HG03095 (cell line): ENCODE data around the gene JMY.

ENCODE experiments used
- ATAC-seq: cut with Tn5 transposase; IDR thresholded peaks from one replicate; pipeline ENCODE4 v1.9.1; 2021; ENCODE audit warnings: moderate library complexity; ENCODE audit not compliant: unreplicated experiment

Gene JMY

GRCh38 chr5:79235634-79236361 is at the start of gene JMY:
TSS of gene JMY (plus strand) at chr5:79236131. CDS start at chr5:79236651, 520 bp downstream.
- ATAC-seq, result peak; percentile 66

DNA sequence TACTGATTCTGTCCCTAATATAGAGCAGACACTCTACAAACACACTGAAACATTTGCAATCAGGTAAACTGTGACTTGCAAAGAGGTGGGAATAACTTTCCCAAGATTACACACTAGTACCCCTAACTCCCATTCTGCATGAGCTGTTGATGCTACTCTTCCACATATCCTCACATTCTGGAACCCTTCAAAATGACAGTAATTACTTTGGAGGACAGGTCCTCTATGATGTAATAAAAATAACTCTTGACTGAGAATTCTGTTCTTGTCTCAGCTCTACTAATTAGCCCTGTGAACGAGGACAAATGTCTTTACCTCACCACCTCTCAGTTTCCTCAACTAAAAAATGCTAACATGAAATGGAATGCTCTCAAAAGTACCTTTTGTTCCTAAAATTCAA is 49.5 kb upstream of the JMY start:
- no peak for ATAC-seq

GRCh38 chr5:79189439-79190234 is 46.3 kb upstream of the JMY start:
- ATAC-seq, result no peak

GRCh38 chr5:79190235-79190529 is 45.7 kb upstream of the JMY start:
- no peak for ATAC-seq

DNA sequence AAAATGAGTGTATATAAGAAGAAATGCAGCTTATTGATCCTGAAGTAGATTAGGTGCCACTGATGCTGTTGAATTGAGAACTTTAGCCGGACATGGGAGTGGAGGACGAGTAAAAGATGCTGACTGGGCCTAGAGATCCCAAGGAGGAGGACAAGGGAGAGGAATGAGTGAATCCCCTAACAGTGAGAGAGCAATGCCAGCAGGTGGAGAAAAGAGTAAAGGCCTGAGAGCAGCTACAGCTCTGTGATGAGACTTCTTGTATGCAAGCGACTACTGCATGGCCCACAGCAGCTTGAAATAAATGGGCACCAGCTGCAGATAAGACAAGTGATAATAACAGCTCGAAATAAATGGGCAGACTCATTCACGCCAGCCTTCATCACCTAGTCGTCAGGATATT is 44.5 kb upstream of the JMY start:
- no peak for ATAC-seq

GRCh38 chr5:79193643-79194042 is 42.3 kb upstream of the JMY start:
- ATAC-seq, result no peak

- no peak for ATAC-seq
These were observed 35.3 kb upstream of the JMY start for GRCh38 chr5:79200573-79201183.

DNA sequence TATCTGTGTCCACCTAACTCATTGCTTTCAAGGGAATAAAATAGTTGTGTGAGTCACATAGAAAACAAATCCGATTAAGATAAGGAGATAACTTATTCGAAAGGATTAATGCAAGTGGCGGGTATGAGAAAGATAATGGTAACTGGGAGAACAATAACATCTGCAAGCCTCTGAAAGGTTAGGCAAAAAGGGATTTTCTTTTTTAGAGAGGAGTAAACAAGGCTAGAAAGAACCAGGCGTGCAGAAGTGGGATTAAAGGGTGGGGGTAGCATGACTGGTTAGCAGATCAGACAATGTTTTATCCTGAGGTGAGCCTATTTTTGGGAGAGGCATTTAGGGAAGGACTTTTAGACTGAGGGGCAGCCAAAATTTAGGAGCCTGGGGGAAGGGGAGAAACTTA is 34.7 kb upstream of the JMY start:
- ATAC-seq, result no peak

- no peak for ATAC-seq
These were observed 33.9 kb upstream of the JMY start for GRCh38 chr5:79202076-79202475.

- ATAC-seq, result no peak
These were observed 30.0 kb upstream of the JMY start for GRCh38 chr5:79205965-79206364.

GRCh38 chr5:79206541-79206940 is 29.4 kb upstream of the JMY start:
- ATAC-seq, result no peak

DNA sequence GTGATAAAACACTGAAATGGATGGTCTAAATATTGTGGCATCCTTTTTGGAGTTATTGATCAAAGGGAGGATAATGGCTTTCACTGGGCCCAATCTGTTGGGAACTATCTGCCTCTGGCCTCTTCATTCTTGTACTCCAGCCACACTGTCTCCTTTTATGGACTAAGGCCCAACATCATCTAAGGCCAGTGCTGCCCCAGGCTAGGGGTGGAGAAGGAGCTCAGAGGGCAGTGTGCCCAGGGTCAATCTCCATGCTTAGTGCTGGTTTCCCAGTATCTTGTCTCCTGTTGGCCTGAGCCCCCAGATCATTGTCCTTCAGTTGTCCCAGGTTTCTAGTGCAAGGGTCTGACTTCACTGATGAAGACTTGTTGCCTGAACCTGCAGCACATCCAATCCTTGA is 26.4 kb upstream of the JMY start:
- no peak for ATAC-seq

DNA sequence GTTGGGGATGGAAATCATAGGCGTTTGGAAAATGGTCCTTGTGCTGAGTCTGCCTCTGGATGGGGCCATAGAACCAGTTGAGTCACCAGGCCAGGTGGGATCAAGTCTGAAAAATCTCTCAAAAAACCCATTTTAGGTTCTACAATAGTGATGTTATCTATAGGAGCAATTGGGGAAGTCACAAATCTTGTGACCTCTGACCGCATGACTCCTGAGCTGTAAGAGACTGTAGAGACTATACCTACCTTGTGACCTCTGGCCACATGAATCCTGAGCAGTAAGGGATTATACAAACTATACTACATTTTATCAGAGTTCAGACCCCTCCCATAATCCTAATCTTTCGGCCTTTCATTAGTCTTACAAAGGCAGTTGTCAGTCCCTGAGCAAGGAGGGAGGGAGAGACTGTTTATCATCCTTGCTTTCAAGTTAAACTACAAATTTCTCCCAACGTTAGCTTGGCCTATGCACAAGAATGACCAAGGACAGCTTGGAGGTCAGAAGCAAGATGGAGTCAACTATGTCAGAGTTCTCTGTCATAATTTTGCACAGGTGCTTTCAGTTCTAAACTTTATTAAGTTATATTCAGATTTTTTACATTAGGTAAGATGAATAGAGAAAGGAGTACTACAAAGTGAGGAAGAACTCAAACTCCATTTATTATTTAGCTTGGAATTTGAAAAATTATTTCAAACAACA is 11.5 kb upstream of the JMY start:
- no peak for ATAC-seq

DNA sequence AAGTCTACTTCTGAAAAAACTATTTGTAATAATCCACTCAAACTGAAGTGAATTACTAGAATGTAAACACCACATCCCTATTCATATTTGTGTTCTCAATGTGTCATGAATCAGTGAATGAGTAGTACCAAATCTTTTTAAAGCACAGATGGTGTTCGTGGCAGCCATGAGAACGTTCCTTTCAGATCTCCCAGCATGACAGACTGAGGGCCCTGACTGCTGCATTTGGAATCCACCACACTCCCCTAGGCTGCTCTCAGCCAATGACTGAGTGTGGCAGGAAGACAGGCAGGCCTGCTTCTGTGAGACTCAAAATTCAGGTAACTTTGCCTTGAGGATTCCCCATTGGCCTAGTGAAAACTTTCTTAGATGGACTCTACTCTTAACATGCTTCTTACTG is 10.9 kb upstream of the JMY start:
- ATAC-seq, result no peak

DNA sequence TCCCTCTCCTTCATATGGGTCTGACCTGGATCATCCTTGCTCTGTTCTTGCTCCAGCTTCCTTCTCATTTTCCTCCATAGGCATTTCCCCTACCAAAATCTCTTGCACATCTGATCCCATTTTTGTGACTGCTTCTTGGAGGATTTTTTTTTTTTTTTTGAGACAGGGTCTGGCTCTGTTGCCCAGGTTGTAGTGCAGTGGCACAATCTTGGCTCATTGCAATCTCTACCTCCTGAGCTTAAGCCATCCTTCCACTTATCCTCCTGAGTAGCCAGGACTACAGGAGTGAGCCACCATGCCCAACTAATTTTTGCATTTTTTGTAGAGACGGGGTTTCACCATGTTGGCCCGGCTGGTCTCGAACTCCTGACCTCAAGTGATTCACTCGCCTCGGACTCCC is 10.5 kb upstream of the JMY start:
- no peak for ATAC-seq

DNA sequence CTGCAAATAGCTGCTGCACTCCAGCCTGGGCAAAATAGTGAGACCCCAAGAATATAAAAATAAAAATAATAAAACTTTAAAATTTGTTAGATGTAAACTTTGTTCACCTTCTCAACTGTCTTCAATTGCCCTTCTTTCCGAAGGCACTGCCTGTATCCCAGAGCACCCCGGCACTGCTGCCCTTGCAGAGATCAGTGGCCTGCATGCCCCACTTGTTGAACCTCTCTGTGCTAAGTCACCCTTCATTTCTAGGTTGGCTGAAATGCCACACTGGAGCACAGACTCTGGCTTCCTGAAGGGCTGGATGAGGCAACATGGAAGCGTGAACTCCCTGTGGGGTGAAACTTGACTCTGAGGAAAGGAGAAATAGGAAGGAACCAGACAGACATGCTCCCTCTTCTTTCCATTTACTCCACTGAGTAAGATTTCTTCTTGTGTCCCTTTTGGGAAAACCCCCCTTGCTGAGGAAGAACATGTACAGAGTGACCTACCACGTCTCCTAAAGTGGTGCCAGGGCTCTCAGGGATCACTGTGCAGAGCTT is 8.4 kb upstream of the JMY start:
- ATAC-seq, result no peak

DNA sequence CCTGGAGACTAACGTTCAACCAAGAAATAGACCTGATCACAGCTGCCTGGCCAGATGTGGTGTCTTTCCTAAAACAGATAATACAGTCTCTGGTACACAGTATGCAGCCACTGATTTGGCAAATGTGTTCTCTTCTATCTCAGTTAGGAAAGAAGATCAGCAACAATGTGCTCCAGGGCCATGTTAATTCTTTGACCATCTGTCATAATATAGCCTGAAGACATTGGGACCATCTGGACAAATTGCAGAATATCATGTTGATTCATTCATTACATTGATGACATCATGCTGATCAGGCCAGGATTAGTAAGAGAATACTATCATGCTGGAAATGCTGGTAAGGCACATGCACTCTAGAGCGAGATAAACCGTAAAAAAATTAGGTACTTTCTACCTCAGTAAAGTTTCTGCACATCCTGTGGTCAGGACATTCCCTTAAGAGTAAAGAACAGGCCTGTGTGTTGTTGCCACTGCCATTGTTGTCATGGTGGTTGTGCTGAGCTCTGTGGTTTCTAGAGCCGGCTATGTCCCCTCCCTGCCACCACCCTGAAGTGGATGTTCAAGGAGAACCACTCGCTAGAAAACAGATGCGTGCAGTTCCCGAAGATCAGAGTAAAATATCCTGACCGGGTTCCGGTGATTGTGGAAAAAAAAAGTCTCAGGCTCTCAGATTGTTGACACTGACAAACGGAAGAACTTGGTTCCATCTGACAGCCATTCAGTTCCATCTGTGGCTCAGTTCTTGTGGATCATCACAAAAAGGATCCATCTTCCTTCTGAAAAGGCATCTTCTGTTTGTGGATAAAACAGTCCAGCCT is 6.4 kb upstream of the JMY start:
- ATAC-seq, result peak; percentile 74

DNA sequence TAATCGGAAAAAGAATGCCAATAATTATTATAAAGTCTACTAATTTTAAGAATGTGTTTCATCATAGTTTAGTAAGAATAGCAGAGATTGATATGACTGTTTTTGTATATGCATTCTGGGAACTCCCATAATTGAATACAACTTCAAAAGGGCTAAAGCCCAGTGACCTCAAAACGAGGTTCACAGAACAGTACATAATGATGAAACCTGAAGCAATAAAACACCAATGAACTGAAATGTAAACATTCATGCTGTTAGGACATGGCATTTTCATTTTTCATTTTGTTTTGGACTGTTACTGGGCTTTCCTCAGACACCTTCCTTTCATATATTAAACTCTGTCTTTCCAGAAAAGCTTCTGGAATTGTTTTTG is 684 bp upstream of the JMY start:
- no peak for ATAC-seq

GRCh38 chr5:79236362-79236969 is 535 bp downstream of the JMY start:
- ATAC-seq, result peak; percentile 19
